ENCODE measurements around the gene PAX3.

Gene PAX3

GRCh38 chr2:222203041-222203440 is 95.8 kb downstream of the PAX3 start:
- no peak for TF ChIP-seq CTCF (IDR thresholded peaks at IDR 0.05; ENCODE audit: unreplicated experiment in 3 of 3)
- H3K36me3 Mint-ChIP-seq (ENCODE audit: low read depth): peaks cover 7% of the 10 kb centered on the region
- H3K27ac Mint-ChIP-seq: no peak overlapping the region
- H3K9me3 Mint-ChIP-seq: no peaks in the 10 kb centered on the region
- H3K4me1 Mint-ChIP-seq: no peaks in the 10 kb centered on the region
- H3K27me3 Mint-ChIP-seq (ENCODE audit: low read depth): peaks cover 58% of the 10 kb centered on the region
- H3K4me3 Mint-ChIP-seq: no peak overlapping the region

GRCh38 chr2:222196159-222196558 is 102.6 kb downstream of the PAX3 start:
- Mint-ChIP-seq H3K4me1 (no peaks in the 10 kb centered on the region), H3K27me3 (ENCODE audit: low read depth) (peaks cover 33% of the 10 kb centered on the region), H3K36me3 (ENCODE audit: low read depth) (peaks cover 6% of the 10 kb centered on the region), H3K9me3 (peaks cover 3% of the 10 kb centered on the region), H3K27ac (no peak overlapping the region), H3K4me3 (no peak overlapping the region)
- TF ChIP-seq CTCF (IDR thresholded peaks at IDR 0.05; ENCODE audit: unreplicated experiment in 3 of 3): no peak

- no peak for TF ChIP-seq CTCF (IDR thresholded peaks at IDR 0.05; ENCODE audit: unreplicated experiment in 3 of 3)
- Mint-ChIP-seq H3K27ac (no peak overlapping the region), H3K9me3 (peaks cover 7% of the 10 kb centered on the region), H3K4me1 (no peaks in the 10 kb centered on the region), H3K27me3 (ENCODE audit: low read depth) (peaks cover 25% of the 10 kb centered on the region), H3K36me3 (ENCODE audit: low read depth) (peaks cover 3% of the 10 kb centered on the region), H3K4me3 (no peak overlapping the region)
Observed at GRCh38 chr2:222194669-222195068, 104.1 kb downstream of the PAX3 start.

GRCh38 chr2:222193328-222193983 is 105.3 kb downstream of the PAX3 start:
- Mint-ChIP-seq H3K4me1 (no peaks in the 10 kb centered on the region), H3K27ac (no peak overlapping the region), H3K36me3 (ENCODE audit: low read depth) (no peaks in the 10 kb centered on the region), H3K4me3 (no peak overlapping the region), H3K9me3 (peaks cover 7% of the 10 kb centered on the region), H3K27me3 (ENCODE audit: low read depth) (peaks cover 30% of the 10 kb centered on the region)
- TF ChIP-seq CTCF (IDR thresholded peaks at IDR 0.05; ENCODE audit: unreplicated experiment in 3 of 3): no peak

- no peak overlapping the region for H3K27ac Mint-ChIP-seq
- no peaks in the 10 kb centered on the region for H3K36me3 Mint-ChIP-seq (ENCODE audit: low read depth)
- H3K4me3 Mint-ChIP-seq: no peak overlapping the region
- peaks cover 12% of the 10 kb centered on the region for H3K27me3 Mint-ChIP-seq (ENCODE audit: low read depth)
- TF ChIP-seq CTCF (IDR thresholded peaks at IDR 0.05; ENCODE audit: unreplicated experiment in 3 of 3): no peak
- H3K9me3 Mint-ChIP-seq: no peaks in the 10 kb centered on the region
- H3K4me1 Mint-ChIP-seq: no peaks in the 10 kb centered on the region
Observed at GRCh38 chr2:222180619-222181018, 118.2 kb downstream of the PAX3 start.

GRCh38 chr2:222179592-222179991 is 119.2 kb downstream of the PAX3 start:
- Mint-ChIP-seq H3K9me3 (no peaks in the 10 kb centered on the region), H3K27ac (no peak overlapping the region), H3K36me3 (ENCODE audit: low read depth) (no peaks in the 10 kb centered on the region), H3K4me1 (no peaks in the 10 kb centered on the region), H3K4me3 (no peak overlapping the region), H3K27me3 (ENCODE audit: low read depth) (peaks cover 20% of the 10 kb centered on the region)
- TF ChIP-seq CTCF (IDR thresholded peaks at IDR 0.05; ENCODE audit: unreplicated experiment in 3 of 3): no peak

All from nephron (organoid).